Effector memory CD4-positive, alpha-beta T cell (primary cell): ENCODE results near the gene EPHB1.

ENCODE experiments used
- DNase-seq, 3 donors: peaks; one replicate each; pipeline ENCODE4 v3.0.0-alpha.2; 2020
- H3K27ac ChIP-seq: 2 replicates; pipeline ENCODE4 v1.7.0; 2013; ENCODE audit warnings: mild to moderate bottlenecking, low read length, moderate library complexity; ENCODE audit not compliant: insufficient read depth, poor library complexity, severe bottlenecking
- H3K27me3 ChIP-seq: replicated peaks from 2 replicates; pipeline ENCODE4 v1.7.0; 2013; ENCODE audit warnings: mild to moderate bottlenecking, low read length; ENCODE audit not compliant: insufficient read depth, control insufficient read depth, poor library complexity, severe bottlenecking
- H3K36me3 ChIP-seq: 2 replicates; pipeline ENCODE4 v1.7.0; 2013; ENCODE audit warnings: mild to moderate bottlenecking, low read length, moderate library complexity; ENCODE audit not compliant: control insufficient read depth, insufficient read depth
- H3K4me1 ChIP-seq: 2 replicates; pipeline ENCODE4 v1.7.0; 2013; ENCODE audit warnings: low read length, mild to moderate bottlenecking; ENCODE audit not compliant: control insufficient read depth, insufficient read depth, poor library complexity, severe bottlenecking
- H3K4me3 ChIP-seq: 2 replicates; pipeline ENCODE4 v1.7.0; 2013; ENCODE audit warnings: low read length, low read depth, mild to moderate bottlenecking; ENCODE audit not compliant: insufficient read depth, poor library complexity, severe bottlenecking
- H3K9me3 ChIP-seq: 2 replicates; pipeline ENCODE4 v1.7.0; 2013; ENCODE audit warnings: mild to moderate bottlenecking, low read length, moderate library complexity; ENCODE audit not compliant: control insufficient read depth

The EPHB1 gene

DNA sequence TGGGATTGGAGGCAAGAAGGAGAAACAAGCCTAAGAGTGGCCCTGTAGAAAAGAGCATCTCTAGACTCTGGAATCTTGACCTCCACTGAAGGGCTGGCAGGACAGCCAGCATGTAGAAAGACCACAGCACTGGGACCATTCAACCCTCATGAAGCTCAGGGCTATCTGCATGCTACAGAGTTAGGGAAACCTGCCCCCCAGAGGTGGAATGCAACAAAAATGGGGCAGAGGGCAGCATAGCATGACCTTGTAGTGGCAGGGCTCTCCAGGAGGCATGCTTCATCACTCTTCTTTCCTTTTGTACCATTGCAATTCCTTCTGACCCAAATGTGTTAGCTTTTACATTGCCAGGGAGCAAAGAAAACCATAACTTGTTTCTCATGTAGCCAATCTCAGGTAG is 445.4 kb downstream of the EPHB1 start:
- no peak overlapping the region for H3K27ac ChIP-seq
- H3K9me3 ChIP-seq = no peaks in the 10 kb centered on the region
- no peak overlapping the region for H3K4me3 ChIP-seq
- H3K27me3 ChIP-seq = no peaks in the 10 kb centered on the region
- H3K36me3 ChIP-seq = no peaks in the 10 kb centered on the region
- DNase-seq = no peak
- H3K4me1 ChIP-seq = no peaks in the 10 kb centered on the region

DNA sequence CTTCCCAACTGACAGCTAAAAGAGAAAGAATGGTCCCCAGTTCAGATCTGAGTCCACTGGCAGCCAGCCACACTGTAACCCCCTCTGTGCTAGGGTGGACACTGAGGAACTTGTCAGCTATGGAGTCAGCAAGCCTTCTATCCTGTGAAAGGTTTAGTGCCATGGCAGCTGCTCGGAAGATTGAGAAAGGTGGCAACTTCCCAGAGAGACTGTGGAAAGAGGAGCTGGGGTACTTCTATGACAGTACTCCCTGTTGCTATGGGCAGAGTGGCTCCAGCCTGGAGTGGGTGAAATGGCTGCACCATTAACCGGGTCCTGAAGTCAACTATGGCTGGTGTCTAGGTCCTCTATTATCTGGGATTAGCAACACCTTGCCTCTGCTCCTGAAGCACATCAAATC is 447.2 kb downstream of the EPHB1 start:
- no peaks in the 10 kb centered on the region for H3K27me3 ChIP-seq
- no peak for DNase-seq
- H3K9me3 ChIP-seq = no peaks in the 10 kb centered on the region
- H3K27ac ChIP-seq = no peak overlapping the region
- no peak overlapping the region for H3K4me3 ChIP-seq
- H3K36me3 ChIP-seq = no peaks in the 10 kb centered on the region
- no peaks in the 10 kb centered on the region for H3K4me1 ChIP-seq

DNA sequence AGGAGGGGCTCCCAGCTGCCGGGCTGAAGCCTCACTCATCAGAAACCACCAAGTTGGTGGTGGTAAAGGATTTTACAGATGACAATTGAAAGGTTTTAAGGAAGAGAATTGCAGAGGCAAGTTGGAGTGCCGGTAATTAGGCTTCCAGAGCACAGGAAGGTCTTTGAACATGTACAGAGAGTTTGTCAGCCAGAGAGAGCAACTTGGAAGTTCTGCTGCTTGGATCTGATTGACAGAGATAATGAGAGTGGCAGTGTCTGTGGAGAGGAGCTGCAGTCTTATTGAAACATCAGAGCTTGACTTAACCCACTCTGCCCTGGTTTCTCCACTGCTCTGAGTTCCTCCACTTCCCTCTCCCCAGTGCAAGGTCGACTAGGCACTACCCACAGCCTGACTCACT is 448.6 kb downstream of the EPHB1 start:
- no peaks in the 10 kb centered on the region for H3K27me3 ChIP-seq
- H3K36me3 ChIP-seq = no peaks in the 10 kb centered on the region
- no peak overlapping the region for H3K27ac ChIP-seq
- no peak overlapping the region for H3K4me3 ChIP-seq
- H3K9me3 ChIP-seq = no peaks in the 10 kb centered on the region
- no peak for DNase-seq
- H3K4me1 ChIP-seq = no peaks in the 10 kb centered on the region

DNA sequence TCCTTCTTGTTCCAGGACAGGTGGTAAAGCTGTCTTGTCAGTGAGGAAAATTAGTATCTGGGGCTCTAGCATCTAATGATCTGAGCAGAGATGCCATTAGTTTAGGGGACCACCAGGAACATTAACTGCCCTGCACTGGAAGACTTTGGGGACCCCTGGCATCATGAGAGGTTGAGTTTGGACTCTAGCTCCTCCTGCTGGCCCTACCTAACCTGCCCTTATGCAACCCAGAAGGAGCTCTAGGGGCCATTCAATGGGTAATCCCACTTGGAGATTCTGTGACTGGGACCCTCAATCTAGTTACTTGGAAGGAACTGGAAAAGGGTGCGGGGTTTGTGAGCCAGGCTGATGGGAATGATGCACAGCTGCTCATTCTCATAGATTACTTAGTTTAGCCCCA is 451.0 kb downstream of the EPHB1 start:
- Histone ChIP-seq H3K4me3 (no peak overlapping the region), H3K27ac (no peak overlapping the region), H3K27me3 (no peaks in the 10 kb centered on the region), H3K9me3 (no peaks in the 10 kb centered on the region), H3K4me1 (no peaks in the 10 kb centered on the region), H3K36me3 (no peaks in the 10 kb centered on the region)
- no peak for DNase-seq

DNA sequence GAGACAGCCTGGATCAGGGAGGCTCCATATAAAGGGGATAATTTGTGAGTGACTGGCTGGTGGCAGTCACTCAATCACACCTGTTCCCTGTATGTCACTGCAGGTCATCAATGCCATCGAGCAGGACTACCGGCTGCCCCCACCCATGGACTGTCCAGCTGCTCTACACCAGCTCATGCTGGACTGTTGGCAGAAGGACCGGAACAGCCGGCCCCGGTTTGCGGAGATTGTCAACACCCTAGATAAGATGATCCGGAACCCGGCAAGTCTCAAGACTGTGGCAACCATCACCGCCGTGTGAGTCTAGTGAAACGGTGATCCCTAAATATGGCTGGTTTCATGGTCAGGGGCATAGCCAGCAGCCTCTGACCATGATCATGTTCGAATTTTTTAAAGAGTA is 453.2 kb downstream of the EPHB1 start:
- Histone ChIP-seq H3K27ac (no peak overlapping the region), H3K36me3 (no peaks in the 10 kb centered on the region), H3K27me3 (no peaks in the 10 kb centered on the region), H3K4me1 (no peaks in the 10 kb centered on the region), H3K4me3 (no peak overlapping the region), H3K9me3 (no peaks in the 10 kb centered on the region)
- DNase-seq = no peak

DNA sequence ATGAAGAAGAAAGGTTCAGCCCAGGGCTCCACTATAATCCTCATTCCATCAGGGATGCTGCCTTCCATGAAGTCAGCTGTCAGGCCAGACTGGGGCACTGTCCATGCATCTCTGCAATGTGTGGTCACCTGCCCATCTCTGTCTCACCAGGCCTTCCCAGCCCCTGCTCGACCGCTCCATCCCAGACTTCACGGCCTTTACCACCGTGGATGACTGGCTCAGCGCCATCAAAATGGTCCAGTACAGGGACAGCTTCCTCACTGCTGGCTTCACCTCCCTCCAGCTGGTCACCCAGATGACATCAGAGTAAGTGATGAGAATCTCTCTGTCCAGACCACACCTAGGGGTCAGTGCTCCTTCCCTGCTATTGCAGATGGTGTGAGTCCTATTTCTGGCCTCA is 454.1 kb downstream of the EPHB1 start:
- Histone ChIP-seq H3K27ac (no peak overlapping the region), H3K36me3 (no peaks in the 10 kb centered on the region), H3K9me3 (no peaks in the 10 kb centered on the region), H3K4me1 (no peaks in the 10 kb centered on the region), H3K27me3 (no peaks in the 10 kb centered on the region), H3K4me3 (no peak overlapping the region)
- no peak for DNase-seq

DNA sequence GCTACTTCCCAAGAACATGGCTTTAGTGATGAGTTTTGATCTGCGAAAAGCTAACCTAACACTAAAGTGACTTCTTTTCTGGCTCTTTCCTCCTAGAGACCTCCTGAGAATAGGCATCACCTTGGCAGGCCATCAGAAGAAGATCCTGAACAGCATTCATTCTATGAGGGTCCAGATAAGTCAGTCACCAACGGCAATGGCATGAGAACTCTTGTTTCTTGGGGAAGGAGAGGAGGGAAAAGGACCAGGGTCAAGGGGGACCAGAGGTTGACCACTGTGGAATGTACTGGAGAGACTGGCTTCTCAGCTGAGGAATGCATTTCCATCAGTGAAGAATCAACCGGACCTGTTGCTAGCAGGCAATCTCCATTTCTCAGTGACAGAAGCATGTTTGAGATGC is 463.9 kb downstream of the EPHB1 start:
- Histone ChIP-seq H3K4me1 (no peaks in the 10 kb centered on the region), H3K9me3 (no peaks in the 10 kb centered on the region), H3K4me3 (no peak overlapping the region), H3K27me3 (no peaks in the 10 kb centered on the region), H3K27ac (no peak overlapping the region), H3K36me3 (no peaks in the 10 kb centered on the region)
- no peak for DNase-seq

DNA sequence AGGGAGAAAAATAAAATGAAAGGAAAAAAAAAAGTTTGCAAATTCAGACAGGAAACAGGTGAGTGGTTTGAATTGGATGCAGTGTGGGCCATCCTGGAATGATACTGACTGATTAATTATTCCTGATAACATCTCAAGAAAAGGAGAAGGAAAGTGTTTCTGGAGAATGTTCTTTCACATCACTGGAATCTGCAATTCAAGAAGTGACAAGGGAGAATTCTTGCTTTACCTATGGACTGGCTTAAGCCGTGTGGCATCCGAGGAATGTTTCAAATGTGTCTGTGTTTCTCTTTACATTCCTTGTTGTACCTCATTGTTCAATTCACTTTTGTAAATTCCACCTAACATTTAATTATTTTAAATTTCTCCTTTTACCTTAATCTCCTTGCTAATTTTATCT is 465.0 kb downstream of the EPHB1 start:
- DNase-seq = no peak
- H3K27ac ChIP-seq = no peak overlapping the region
- H3K4me1 ChIP-seq = no peaks in the 10 kb centered on the region
- no peaks in the 10 kb centered on the region for H3K27me3 ChIP-seq
- no peak overlapping the region for H3K4me3 ChIP-seq
- H3K36me3 ChIP-seq = no peaks in the 10 kb centered on the region
- H3K9me3 ChIP-seq = no peaks in the 10 kb centered on the region

DNA sequence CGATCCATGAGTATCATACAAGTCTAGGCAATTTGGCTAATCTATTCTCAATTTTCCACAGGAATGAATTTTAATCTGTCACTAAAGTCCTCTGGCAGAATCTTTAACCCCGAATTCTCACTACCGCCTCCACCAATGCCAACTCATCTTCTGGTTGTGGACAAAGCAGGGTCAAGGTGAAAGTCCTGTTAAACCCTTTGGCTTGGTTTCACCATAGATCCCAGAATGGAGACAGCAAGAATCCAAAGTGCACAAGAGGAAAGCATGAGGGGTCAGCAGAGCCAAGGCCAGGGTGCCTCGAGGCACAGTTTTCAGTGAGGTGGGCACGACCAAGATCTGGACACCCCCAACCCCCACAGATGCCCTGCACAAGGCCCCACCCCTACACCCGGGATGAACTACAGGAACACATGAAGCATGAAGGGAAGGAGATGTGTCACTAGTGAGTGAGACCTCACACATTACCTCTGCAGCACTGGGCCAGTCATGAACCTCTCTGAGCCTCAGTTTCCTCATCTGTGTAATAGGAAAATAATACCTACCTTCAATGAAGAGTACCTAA is 466.2 kb downstream of the EPHB1 start:
- no peak for DNase-seq
- no peak overlapping the region for H3K27ac ChIP-seq
- H3K4me3 ChIP-seq = no peak overlapping the region
- H3K36me3 ChIP-seq = no peaks in the 10 kb centered on the region
- no peaks in the 10 kb centered on the region for H3K27me3 ChIP-seq
- no peaks in the 10 kb centered on the region for H3K4me1 ChIP-seq
- H3K9me3 ChIP-seq = no peaks in the 10 kb centered on the region

DNA sequence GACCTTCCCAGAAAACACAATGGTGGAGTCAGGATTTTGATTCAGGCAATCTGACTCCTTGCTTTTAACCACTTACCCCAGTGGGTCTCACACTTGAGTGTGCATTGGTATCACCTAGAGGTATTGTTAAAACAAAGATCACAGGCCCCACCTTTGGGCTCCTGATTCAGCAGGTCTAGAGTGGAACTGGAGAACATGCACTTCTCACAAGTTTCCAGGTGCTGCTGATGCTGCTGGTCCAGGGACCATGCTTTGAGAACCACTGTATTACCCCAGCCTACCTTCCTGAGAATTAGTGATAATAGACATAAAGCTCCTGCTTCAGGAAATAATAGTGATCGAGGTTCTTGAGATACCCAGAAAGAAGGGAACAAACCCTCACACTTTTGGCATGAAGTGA is 466.9 kb downstream of the EPHB1 start:
- Histone ChIP-seq H3K4me1 (no peaks in the 10 kb centered on the region), H3K27ac (no peak overlapping the region)
- no peak for DNase-seq

DNA sequence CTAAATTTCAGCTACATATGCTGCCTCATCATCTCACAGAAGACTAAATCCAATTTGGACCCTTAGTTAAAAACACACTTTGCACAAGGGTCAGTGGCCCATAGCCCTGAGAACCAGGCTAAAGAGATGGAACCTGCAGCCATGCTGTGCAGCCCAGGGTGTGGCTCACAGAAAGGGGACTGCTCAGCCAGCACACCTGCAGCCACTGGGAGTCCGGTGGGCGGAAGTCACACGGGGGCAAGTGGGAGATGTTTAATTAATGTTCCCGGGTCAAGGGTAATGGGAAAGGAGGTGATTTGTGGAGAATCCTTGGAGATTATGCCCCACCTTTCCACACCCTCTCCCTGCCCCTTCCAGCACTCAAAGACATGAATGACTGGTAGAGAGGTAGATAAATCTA is 467.4 kb downstream of the EPHB1 start:
- H3K4me1 ChIP-seq = no peaks in the 10 kb centered on the region
- no peaks in the 10 kb centered on the region for H3K27me3 ChIP-seq
- no peak for DNase-seq
- H3K36me3 ChIP-seq = no peaks in the 10 kb centered on the region
- H3K27ac ChIP-seq = no peak overlapping the region
- no peak overlapping the region for H3K4me3 ChIP-seq
- no peaks in the 10 kb centered on the region for H3K9me3 ChIP-seq

More for the DNA sequence above, 466.9 kb downstream of the EPHB1 start:
- no peaks in the 10 kb centered on the region for H3K27me3 ChIP-seq
- no peaks in the 10 kb centered on the region for H3K36me3 ChIP-seq
- no peaks in the 10 kb centered on the region for H3K9me3 ChIP-seq
- no peak overlapping the region for H3K4me3 ChIP-seq
